GM21367 (cell line): ENCODE data around the gene KRTAP29-1.
"Not testable (repeated sequence)": the region's sequence is repeated elsewhere in the genome, so short reads cannot be mapped to it uniquely, and the experiment has no call there.

ENCODE experiments used
- ATAC-seq: cut with Tn5 transposase; IDR thresholded peaks from one replicate; pipeline ENCODE4 v1.9.1; 2021; ENCODE audit not compliant: unreplicated experiment

Gene KRTAP29-1

GRCh38 chr17:41302981-41303380 lies 330 bp upstream of the KRTAP29-1 start:
- ATAC-seq, result no peak

DNA sequence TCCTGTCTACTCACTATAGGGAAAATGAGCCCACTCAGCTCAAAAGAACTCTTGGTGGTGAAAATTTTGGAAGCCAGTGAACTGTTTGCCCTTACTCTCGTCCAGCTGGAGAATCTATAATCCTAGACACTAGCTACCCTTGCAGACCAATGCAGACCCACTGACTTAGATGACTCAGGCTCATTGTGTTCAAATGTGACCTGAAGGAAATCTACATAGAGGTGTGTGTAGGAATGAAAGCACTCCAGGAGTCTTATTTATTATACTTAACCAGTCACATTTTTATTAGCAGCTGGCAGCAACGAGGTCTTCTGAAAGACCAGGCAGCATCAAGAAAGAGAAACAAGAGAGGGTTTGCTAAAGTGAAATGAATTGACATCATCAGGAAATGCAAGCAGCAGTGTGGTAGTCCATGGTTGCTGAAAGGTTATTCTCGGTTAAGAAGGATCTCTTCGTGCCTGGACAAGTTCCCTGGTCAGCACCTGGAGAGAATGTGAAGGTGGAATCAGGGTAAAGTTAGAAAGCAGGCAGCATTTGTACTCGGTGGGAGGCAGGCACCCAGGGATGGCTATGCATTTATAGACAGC lies 1.4 kb downstream of the KRTAP29-1 start:
- ATAC-seq, result no peak

DNA sequence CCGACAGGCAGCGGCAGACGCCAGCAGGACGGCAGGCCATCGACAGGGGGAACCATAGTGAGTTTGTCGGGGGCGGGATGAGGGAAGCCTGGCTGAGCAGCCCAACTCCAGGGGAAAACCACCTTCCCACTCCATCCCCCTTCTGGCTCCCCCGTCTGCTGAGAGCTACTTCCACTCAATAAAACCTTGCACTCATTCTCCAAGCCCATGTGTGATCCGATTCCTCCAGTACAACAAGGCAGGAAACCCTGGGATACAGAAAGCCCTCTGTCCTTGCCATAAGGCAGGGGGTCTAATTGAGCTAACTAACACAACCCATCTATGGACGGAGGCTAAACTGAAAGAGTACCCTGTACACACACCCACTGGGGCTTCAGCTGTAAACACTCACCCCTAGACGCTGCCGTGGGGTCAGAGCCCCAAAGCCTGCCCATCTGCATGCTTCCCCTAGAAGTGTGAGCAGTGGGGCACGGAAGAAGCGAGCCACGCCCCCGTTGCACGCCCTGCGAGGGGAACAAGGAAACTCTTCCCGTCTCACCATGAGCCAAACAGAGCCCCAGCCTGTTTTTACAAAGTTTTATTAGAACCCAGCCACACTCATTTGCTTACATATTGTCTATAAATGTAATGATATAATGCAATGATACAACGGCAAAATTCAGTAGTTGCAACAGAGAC lies 4.1 kb downstream of the KRTAP29-1 start:
- no peak for ATAC-seq

DNA sequence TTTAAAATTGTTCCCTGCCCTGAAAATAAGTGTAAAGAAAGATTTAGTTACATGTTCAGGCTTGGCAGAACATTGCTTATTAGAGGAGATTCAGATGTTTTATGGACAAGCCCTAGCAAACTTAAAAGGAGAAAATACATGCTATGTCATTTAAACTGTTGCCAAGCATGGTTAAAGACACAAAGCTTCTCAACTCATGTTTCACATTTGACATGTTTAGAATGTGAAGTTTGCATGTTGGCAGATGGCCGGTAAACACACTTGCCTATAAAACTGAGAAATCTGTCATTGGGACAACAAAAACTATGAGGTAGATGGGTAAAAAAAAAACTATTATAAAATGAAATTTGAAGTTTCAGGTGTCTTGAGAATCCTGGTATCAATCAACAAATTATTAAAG lies 5.8 kb downstream of the KRTAP29-1 start:
- ATAC-seq, result no peak

DNA sequence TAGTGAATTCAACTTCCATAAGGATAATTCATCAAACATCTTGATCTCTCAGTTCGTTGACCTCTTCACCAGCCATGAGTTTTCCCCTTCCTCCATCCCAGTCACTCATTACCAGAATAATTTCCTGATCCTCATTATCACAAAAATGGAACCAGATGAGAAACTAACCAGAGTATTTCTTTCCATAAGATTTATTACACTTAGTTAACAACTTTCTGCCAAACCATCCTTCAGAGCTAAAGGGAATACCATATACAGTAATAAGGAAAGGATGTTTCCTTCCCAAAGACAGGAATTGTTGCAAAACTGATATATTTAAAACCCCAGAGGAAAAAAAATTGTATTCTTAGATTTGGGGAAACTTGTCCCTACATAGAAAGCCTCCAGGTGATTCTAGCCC lies 8.6 kb downstream of the KRTAP29-1 start:
- ATAC-seq, result no peak

DNA sequence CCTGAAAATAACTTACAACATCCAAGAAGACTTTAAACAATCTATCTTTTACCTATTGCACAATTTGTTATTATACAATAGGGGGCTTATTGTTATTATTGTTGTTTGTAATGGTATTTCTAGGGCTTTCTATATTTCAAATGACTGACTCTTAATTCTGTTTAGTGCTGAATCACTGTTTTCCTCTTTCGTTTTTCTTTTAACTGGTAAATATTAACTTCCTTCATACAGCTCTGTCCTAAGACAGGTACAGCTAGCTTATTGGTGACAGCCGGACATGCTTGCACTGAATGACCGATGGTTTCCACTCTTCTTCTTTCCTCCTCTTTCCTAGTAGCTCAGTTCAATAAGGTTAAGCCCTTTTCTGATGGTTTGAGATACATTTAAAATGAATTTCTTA lies 15.6 kb downstream of the KRTAP29-1 start:
- no peak for ATAC-seq

- no peak for ATAC-seq
Observed at GRCh38 chr17:41284546-41284945, 18.1 kb downstream of the KRTAP29-1 start.

GRCh38 chr17:41284043-41284442 lies 18.6 kb downstream of the KRTAP29-1 start:
- ATAC-seq, result no peak

GRCh38 chr17:41278176-41278955 lies 24.3 kb downstream of the KRTAP29-1 start:
- ATAC-seq, result no peak

GRCh38 chr17:41275648-41276190 lies 26.9 kb downstream of the KRTAP29-1 start, which contains the start of gene KRTAP9-7:
TSS of gene KRTAP9-7 (plus strand) at chr17:41275698. CDS start at chr17:41275698, 0 bp downstream.
- not testable (repeated sequence) for ATAC-seq

GRCh38 chr17:41271858-41272257 lies 30.8 kb downstream of the KRTAP29-1 start:
- no peak for ATAC-seq

DNA sequence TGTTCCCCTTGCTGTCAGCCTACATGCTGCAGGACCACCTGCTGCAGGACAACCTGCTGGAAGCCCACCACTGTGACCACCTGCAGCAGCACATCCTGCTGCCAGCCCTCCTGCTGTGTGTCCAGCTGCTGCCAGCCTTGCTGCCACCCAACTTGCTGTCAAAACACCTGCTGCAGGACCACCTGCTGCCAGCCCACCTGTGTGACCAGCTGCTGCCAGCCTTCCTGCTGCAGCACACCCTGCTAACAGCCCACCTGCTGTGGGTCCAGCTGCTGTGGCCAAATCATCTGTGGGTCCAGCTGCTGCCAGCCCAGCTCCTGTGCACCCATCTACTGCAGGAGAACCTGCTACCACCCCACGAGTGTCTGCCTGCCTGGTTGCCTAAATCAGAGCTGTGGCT lies 31.3 kb downstream of the KRTAP29-1 start:
- not testable (repeated sequence) for ATAC-seq

DNA sequence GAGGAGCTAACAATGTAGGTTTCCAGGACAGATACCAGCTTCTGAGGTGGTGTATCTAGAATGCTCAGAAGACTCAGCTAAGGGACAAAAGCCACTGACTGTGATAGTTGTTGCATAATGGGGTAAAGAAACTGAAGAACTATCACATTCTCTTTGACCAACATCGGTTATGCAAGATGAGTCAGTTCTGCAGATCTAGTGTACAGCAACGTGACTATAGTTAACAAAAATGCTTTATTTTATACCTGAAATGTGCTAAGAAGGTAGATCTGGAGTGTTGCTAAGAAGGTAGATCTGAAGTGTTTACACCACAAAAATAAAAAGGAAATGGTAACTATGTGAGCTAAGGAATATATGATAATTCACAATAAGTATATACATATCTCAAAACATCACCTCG lies 34.9 kb downstream of the KRTAP29-1 start:
- no peak for ATAC-seq

GRCh38 chr17:41265078-41265477 lies 37.6 kb downstream of the KRTAP29-1 start, which contains the start of gene KRTAP9-6:
TSS of gene KRTAP9-6 (plus strand) at chr17:41265378. CDS start at chr17:41265378, 0 bp downstream.
- ATAC-seq, result no peak

GRCh38 chr17:41264599-41264998 lies 38.1 kb downstream of the KRTAP29-1 start:
- ATAC-seq, result no peak

- ATAC-seq, result no peak
Observed at GRCh38 chr17:41263212-41263611, 39.4 kb downstream of the KRTAP29-1 start.

DNA sequence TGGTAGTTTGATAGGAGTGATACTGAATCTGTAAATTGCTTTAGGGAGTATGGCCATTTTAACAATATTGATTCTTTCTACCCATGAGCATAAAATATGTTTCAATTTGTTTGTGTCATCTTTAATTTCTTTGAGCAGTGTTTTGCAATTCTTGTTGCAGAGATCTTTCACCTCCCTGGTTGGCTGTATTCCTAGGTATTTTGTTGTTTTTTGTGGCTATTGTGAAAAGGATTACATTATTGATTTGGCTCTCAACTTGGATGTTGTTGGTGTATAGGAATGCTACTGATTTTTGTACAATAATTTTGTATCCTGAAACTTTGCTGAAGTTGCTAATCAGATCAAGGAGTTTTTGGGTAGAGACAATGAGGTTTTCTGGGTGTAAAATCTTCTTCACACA lies 44.2 kb downstream of the KRTAP29-1 start:
- no peak for ATAC-seq

DNA sequence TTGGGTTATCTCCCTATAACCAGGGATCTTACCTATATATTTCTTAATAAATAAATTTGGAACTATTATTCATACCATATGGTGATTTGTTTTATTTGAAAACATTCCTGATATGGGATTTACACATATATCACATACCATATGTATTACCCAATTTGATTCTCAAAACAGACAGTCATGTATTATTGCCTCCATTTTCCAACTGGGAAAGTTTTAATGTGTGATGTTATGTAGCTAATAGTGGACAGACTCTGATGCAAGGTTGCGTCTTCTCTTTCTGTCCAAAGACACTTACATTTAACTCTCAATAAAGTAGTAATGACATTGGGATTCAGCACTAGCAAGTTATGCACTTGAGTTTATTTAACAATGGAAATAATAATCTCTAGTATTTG lies 46.4 kb downstream of the KRTAP29-1 start:
- no peak for ATAC-seq

DNA sequence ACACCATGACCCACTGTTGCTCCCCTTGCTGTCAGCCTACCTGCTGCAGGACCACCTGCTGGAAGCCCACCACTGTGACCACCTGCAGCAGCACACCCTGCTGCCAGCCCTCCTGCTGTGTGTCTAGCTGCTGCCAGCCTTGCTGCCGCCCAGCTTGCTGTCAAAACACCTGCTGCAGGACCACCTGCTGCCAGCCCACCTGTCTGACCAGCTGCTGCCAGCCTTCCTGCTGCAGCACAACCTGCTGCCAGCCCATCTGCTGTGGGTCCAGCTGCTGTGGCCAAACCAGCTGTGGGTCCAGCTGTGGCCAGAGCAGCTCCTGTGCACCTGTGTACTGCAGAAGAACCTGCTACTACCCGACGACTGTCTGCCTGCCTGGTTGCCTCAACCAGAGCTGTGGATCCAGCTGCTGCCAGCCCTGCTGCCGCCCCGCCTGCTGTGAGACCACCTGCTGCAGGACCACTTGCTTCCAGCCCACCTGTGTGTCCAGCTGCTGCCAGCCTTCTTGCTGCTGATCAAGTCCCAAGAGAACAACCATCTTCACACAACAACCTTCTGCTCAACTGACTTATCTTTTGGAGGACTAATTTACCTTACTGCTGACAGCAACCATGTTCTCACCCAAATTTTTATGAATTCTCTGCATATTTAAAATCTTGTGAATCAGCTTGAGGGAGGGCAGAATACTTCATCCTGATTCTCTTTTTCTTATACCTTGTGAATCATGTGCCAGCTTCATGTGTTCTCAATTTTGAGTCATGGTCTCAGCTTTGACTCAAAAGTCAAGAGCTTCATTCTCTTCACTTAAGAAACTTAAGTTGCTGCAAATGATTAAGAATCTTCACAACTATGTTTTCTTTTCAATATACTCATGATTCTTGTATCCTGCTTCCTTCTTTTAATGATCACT lies 47.0 kb downstream of the KRTAP29-1 start, which contains the start of gene KRTAP9-9:
TSS of gene KRTAP9-9 (plus strand) at position 4 of the 910 bp plus-strand sequence.
- ATAC-seq, result not testable (repeated sequence)

DNA sequence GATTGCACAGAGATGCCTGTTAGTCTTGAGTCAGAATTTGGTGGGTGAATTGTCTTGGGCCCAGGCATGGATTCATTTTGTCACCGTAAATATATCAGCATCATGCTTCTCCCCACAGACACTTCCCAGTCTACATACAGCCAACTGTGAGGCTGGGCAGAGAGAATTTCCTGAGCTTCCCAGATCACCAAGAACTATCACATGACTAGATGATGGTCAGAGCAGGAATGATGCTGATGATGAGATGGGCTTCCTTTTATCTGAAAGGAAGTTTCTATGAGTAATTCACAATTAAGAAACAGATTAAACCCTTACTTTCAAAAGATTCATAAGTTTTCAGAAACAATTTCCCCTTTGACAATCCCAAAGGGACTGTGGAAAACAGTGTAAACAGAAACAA lies 47.8 kb downstream of the KRTAP29-1 start:
- ATAC-seq, result no peak
